Gastrocnemius medialis (tissue), 4 donors: Measurements from ENCODE around the gene POP5. TPM values are rescaled to one million over a fixed set of nuclear protein-coding genes. Genes with fewer than 3 reads are reported as not detected.

Source experiments
- ATAC-seq, 2 donors: fragments of 150-250 bp; one replicate each; pipeline ENCODE4 v1.9.1; 2016
- DNase-seq, 2 donors: peaks; one replicate each; pipeline ENCODE4 v3.0.0-alpha.2; 2019
- H3K27ac ChIP-seq, 4 donors: fragments of 200-600 bp; sonication (generic); 1 replicate in 1 of 4; 2 replicates in 3 of 4; pipeline ENCODE4 v1.5.1; 2016 to 2018; ENCODE audit warnings: mild to moderate bottlenecking in 2 of 4, moderate library complexity in 1 of 4
- H3K27me3 ChIP-seq, 3 donors: fragments of 200-600 bp; sonication (generic) in 2 of 3; 1 replicate in 1 of 3; 2 replicates in 2 of 3; pipeline versions ENCODE4 v1.5.1 to v1.6.0; 2016 to 2019; ENCODE audit warnings: mild to moderate bottlenecking in 1 of 3, moderate library complexity in 1 of 3
- H3K36me3 ChIP-seq, 2 donors: fragments of 200-600 bp; sonication (generic) in 1 of 2; one replicate each; pipeline ENCODE4 v1.5.1; 2017 to 2018
- H3K4me1 ChIP-seq, 2 donors: fragments of 200-600 bp; sonication (generic) in 1 of 2; one replicate each; pipeline ENCODE4 v1.5.1; 2016 to 2017; ENCODE audit warnings: mild to moderate bottlenecking in 2 of 2
- H3K4me3 ChIP-seq, 4 donors: fragments of 200-600 bp; sonication (generic) in 3 of 4; 1 replicate in 1 of 4; 2 replicates in 3 of 4; pipeline ENCODE4 v1.5.1; 2016 to 2019; ENCODE audit warnings: mild to moderate bottlenecking in 2 of 4
- H3K9me3 ChIP-seq, 3 donors: fragments of 200-600 bp; sonication (generic) in 2 of 3; 1 replicate in 1 of 3; 2 replicates in 2 of 3; pipeline ENCODE4 v1.5.1; 2016 to 2019
- CTCF ChIP-seq, 5 experiments: fragments of 450-650 bp in 3 of 5; fragments of 200-600 bp in 2 of 5; sonication (generic) in 2 of 5; IDR thresholded peaks in 4 of 5; conservative IDR thresholded peaks in 1 of 5; 1 replicate in 4 of 5; 2 replicates in 1 of 5; pipeline ENCODE4 v1.5.1; 2016 to 2019; ENCODE audit warnings: antibody characterized with exemption in 5 of 5, mild to moderate bottlenecking in 3 of 5, moderate library complexity in 3 of 5
- POLR2A ChIP-seq, 2 donors: fragments of 450-650 bp; IDR thresholded peaks; one replicate each; pipeline ENCODE4 v1.6.1; 2017; ENCODE audit warnings: antibody characterized with exemption in 2 of 2, mild to moderate bottlenecking in 2 of 2, moderate library complexity in 2 of 2
- in situ Hi-C, 4 donors: fragments of 200-750 bp; cut with MboI; loops; one replicate each; pipeline versions ENCODE4 v1.15.0 to v1.8.0; 2017; ENCODE audit warnings: low sequenced_read_pairs in 4 of 4
- intact Hi-C: fragments of 100-400 bp; cut with DNase I; formaldehyde crosslinking; loops from one replicate; pipeline ENCODE4 v1.15.1; 2023; ENCODE audit warnings: low total_unique reads
- total RNA-seq, 4 donors: library from RNA; depleted of rRNA; stranded (reverse); fragments of >200 nt; gene quantifications; one replicate each; pipeline versions ENCODE4 v1.1.0 to v1.2.3, GENCODE V29; 2016

Gene POP5
- total RNA-seq, 4 donors from 2014 or later: 12.2 to 23.3 (median 15.2) TPM

- Histone ChIP-seq H3K4me1 (no peaks in the 10 kb centered on the region), H3K9me3 (no peaks in the 10 kb centered on the region), H3K36me3 (peaks cover 0 to 100% of the 10 kb centered on the region in 2 donors), H3K4me3 (no peak overlapping the region), H3K27ac (peak overlapping the region in 3 of 4 donors; percentile 16 to 62 (median 55)), H3K27me3 (no peaks in the 10 kb centered on the region)
- intact Hi-C loops: no loop called here
- in situ Hi-C loops: no loop called here
- DNase-seq (no peak), ATAC-seq (peak in 1 of 2 donors; percentile 45)
- TF ChIP-seq POLR2A (IDR thresholded peaks at IDR 0.05) (no peak), CTCF (IDR thresholded peaks at IDR 0.05 in 4 of 5, conservative IDR thresholded peaks at IDR 0.05 in 1 of 5) (no peak)
Measured at GRCh38 chr12:120573560-120573959, 7.6 kb downstream of the POP5 start.

- DNase-seq (no peak), ATAC-seq (no peak)
- H3K4me3 ChIP-seq: no peak overlapping the region
- no peak overlapping the region for H3K27ac ChIP-seq
- TF ChIP-seq CTCF (IDR thresholded peaks at IDR 0.05 in 4 of 5, conservative IDR thresholded peaks at IDR 0.05 in 1 of 5) (no peak), POLR2A (IDR thresholded peaks at IDR 0.05) (no peak)
- in situ Hi-C loops (no loop called here), intact Hi-C loops (no loop called here)
- no peaks in the 10 kb centered on the region for H3K9me3 ChIP-seq
- peaks cover 5 to 100% of the 10 kb centered on the region in 2 donors for H3K36me3 ChIP-seq
- no peaks in the 10 kb centered on the region for H3K4me1 ChIP-seq
- no peaks in the 10 kb centered on the region for H3K27me3 ChIP-seq
Measured at GRCh38 chr12:120571299-120571698, 9.9 kb downstream of the POP5 start.

GRCh38 chr12:120563495-120563894, 17.7 kb downstream of the POP5 start:
- intact Hi-C loops (no loop called here), in situ Hi-C loops (no loop called here)
- H3K9me3 ChIP-seq: no peaks in the 10 kb centered on the region
- TF ChIP-seq CTCF (IDR thresholded peaks at IDR 0.05 in 4 of 5, conservative IDR thresholded peaks at IDR 0.05 in 1 of 5): no peak
- no peak for TF ChIP-seq POLR2A (IDR thresholded peaks at IDR 0.05)
- H3K27ac ChIP-seq: peak overlapping the region; percentile 57 to 78 (median 71)
- DNase-seq (no peak), ATAC-seq (no peak)
- H3K4me3 ChIP-seq: no peak overlapping the region
- H3K27me3 ChIP-seq: no peaks in the 10 kb centered on the region
- H3K36me3 ChIP-seq: peaks cover 5 to 93% of the 10 kb centered on the region in 2 donors
- H3K4me1 ChIP-seq: peaks cover 5 to 18% of the 10 kb centered on the region in 2 donors

GRCh38 chr12:120562906-120563305, 18.3 kb downstream of the POP5 start:
- peaks cover 5 to 18% of the 10 kb centered on the region in 2 donors for H3K4me1 ChIP-seq
- ATAC-seq (peak; percentile 77 to 88), DNase-seq (peak; percentile 55 to 60)
- peaks cover 5 to 93% of the 10 kb centered on the region in 2 donors for H3K36me3 ChIP-seq
- intact Hi-C loops (no loop called here), in situ Hi-C loops (no loop called here)
- H3K4me3 ChIP-seq: no peak overlapping the region
- TF ChIP-seq POLR2A (IDR thresholded peaks at IDR 0.05) (no peak), CTCF (IDR thresholded peaks at IDR 0.05 in 4 of 5, conservative IDR thresholded peaks at IDR 0.05 in 1 of 5) (no peak)
- H3K27me3 ChIP-seq: no peaks in the 10 kb centered on the region
- peak overlapping the region; percentile 57 to 78 (median 71) for H3K27ac ChIP-seq
- no peaks in the 10 kb centered on the region for H3K9me3 ChIP-seq

GRCh38 chr12:120557589-120557988, 23.6 kb downstream of the POP5 start:
- H3K27ac ChIP-seq: peak overlapping the region in 1 of 4 donors; percentile 27
- H3K9me3 ChIP-seq: no peaks in the 10 kb centered on the region
- DNase-seq: no peak
- TF ChIP-seq POLR2A (IDR thresholded peaks at IDR 0.05) (no peak), CTCF (IDR thresholded peaks at IDR 0.05 in 4 of 5, conservative IDR thresholded peaks at IDR 0.05 in 1 of 5) (no peak)
- H3K36me3 ChIP-seq: peaks cover 0 to 80% of the 10 kb centered on the region in 2 donors
- no peak for ATAC-seq
- in situ Hi-C loops (no loop called here), intact Hi-C loops (no loop called here)
- peaks cover 18 to 29% of the 10 kb centered on the region in 2 donors for H3K4me1 ChIP-seq
- H3K4me3 ChIP-seq: no peak overlapping the region
- H3K27me3 ChIP-seq: no peaks in the 10 kb centered on the region
